Stimulated activated effector memory CD8-positive, alpha-beta T cell treated with anti-CD3 and anti-CD28 coated beads, Interleukin-12 subunit alpha, Interleukin-12 subunit beta, amount 100 ng/mL, for 72 hours (primary cell): ENCODE results near the gene PIEZO2.

ENCODE experiments used
- ATAC-seq: fragments of 150-1000 bp; cut with Tn5 transposase; 2 replicates; pipeline ENCODE4 v1.10.0; 2021
- DNase-seq, 2 donors: peaks; one replicate each; pipeline ENCODE4 v3.0.0; 2021 to 2022; ENCODE audit warnings: low spot score in 2 of 2
- H3K27ac Mint-ChIP-seq: one replicate; pipeline ENCODE4 v1.8.0; 2022; ENCODE audit warnings: mild to moderate bottlenecking, mixed read lengths
- H3K36me3 Mint-ChIP-seq: one replicate; pipeline ENCODE4 v1.8.0; 2022; ENCODE audit warnings: mild to moderate bottlenecking, mixed read lengths
- H3K4me1 Mint-ChIP-seq: one replicate; pipeline ENCODE4 v1.8.0; 2022; ENCODE audit warnings: mixed read lengths
- H3K4me3 Mint-ChIP-seq: one replicate; pipeline ENCODE4 v1.8.0; 2022; ENCODE audit warnings: mild to moderate bottlenecking, mixed read lengths
- H3K9me3 Mint-ChIP-seq: one replicate; pipeline ENCODE4 v1.8.0; 2022; ENCODE audit warnings: mixed read lengths

Gene PIEZO2

GRCh38 chr18:10893196-10893595, 256.2 kb downstream of the PIEZO2 start:
- H3K27ac Mint-ChIP-seq = no peak overlapping the region
- no peak for DNase-seq
- no peaks in the 10 kb centered on the region for H3K9me3 Mint-ChIP-seq
- H3K36me3 Mint-ChIP-seq = no peaks in the 10 kb centered on the region
- ATAC-seq = no peak
- H3K4me1 Mint-ChIP-seq = no peaks in the 10 kb centered on the region
- no peak overlapping the region for H3K4me3 Mint-ChIP-seq

GRCh38 chr18:10892786-10893185, 256.6 kb downstream of the PIEZO2 start:
- H3K4me1 Mint-ChIP-seq = no peaks in the 10 kb centered on the region
- H3K27ac Mint-ChIP-seq = no peak overlapping the region
- no peaks in the 10 kb centered on the region for H3K36me3 Mint-ChIP-seq
- H3K9me3 Mint-ChIP-seq = no peaks in the 10 kb centered on the region
- H3K4me3 Mint-ChIP-seq = no peak overlapping the region
- ATAC-seq = no peak
- DNase-seq = no peak

GRCh38 chr18:10890022-10890421, 259.3 kb downstream of the PIEZO2 start:
- H3K4me1 Mint-ChIP-seq = no peaks in the 10 kb centered on the region
- no peaks in the 10 kb centered on the region for H3K36me3 Mint-ChIP-seq
- H3K27ac Mint-ChIP-seq = no peak overlapping the region
- H3K9me3 Mint-ChIP-seq = peaks cover 3% of the 10 kb centered on the region
- no peak for DNase-seq
- no peak for ATAC-seq
- H3K4me3 Mint-ChIP-seq = no peak overlapping the region

GRCh38 chr18:10878703-10879102, 270.7 kb downstream of the PIEZO2 start:
- no peak overlapping the region for H3K27ac Mint-ChIP-seq
- ATAC-seq = no peak

GRCh38 chr18:10877987-10878386, 271.4 kb downstream of the PIEZO2 start:
- no peaks in the 10 kb centered on the region for H3K36me3 Mint-ChIP-seq
- H3K27ac Mint-ChIP-seq = no peak overlapping the region
- H3K4me1 Mint-ChIP-seq = no peaks in the 10 kb centered on the region
- no peak overlapping the region for H3K4me3 Mint-ChIP-seq
- ATAC-seq (no peak), DNase-seq (no peak)
- peaks cover 3% of the 10 kb centered on the region for H3K9me3 Mint-ChIP-seq

More at GRCh38 chr18:10878703-10879102, 270.7 kb downstream of the PIEZO2 start:
- H3K36me3 Mint-ChIP-seq = no peaks in the 10 kb centered on the region
- H3K9me3 Mint-ChIP-seq = peaks cover 3% of the 10 kb centered on the region
- no peak overlapping the region for H3K4me3 Mint-ChIP-seq
- H3K4me1 Mint-ChIP-seq = no peaks in the 10 kb centered on the region
- no peak for DNase-seq

GRCh38 chr18:10875811-10876210, 273.6 kb downstream of the PIEZO2 start:
- no peaks in the 10 kb centered on the region for H3K36me3 Mint-ChIP-seq
- H3K27ac Mint-ChIP-seq = no peak overlapping the region
- H3K4me1 Mint-ChIP-seq = no peaks in the 10 kb centered on the region
- DNase-seq (no peak), ATAC-seq (no peak)
- H3K9me3 Mint-ChIP-seq = peaks cover 3% of the 10 kb centered on the region
- H3K4me3 Mint-ChIP-seq = no peak overlapping the region

GRCh38 chr18:10872304-10872703, 277.1 kb downstream of the PIEZO2 start:
- H3K27ac Mint-ChIP-seq = no peak overlapping the region
- no peaks in the 10 kb centered on the region for H3K4me1 Mint-ChIP-seq
- ATAC-seq (no peak), DNase-seq (no peak)
- no peak overlapping the region for H3K4me3 Mint-ChIP-seq
- peaks cover 3% of the 10 kb centered on the region for H3K9me3 Mint-ChIP-seq
- no peaks in the 10 kb centered on the region for H3K36me3 Mint-ChIP-seq

- Mint-ChIP-seq H3K36me3 (no peaks in the 10 kb centered on the region), H3K4me3 (no peak overlapping the region), H3K9me3 (peaks cover 10% of the 10 kb centered on the region), H3K4me1 (no peaks in the 10 kb centered on the region), H3K27ac (no peak overlapping the region)
- DNase-seq (no peak), ATAC-seq (no peak)
Measured at GRCh38 chr18:10864722-10865121, 284.6 kb downstream of the PIEZO2 start.

- H3K4me1 Mint-ChIP-seq = no peaks in the 10 kb centered on the region
- H3K4me3 Mint-ChIP-seq = no peak overlapping the region
- H3K9me3 Mint-ChIP-seq = peaks cover 10% of the 10 kb centered on the region
- ATAC-seq (no peak), DNase-seq (no peak)
- no peak overlapping the region for H3K27ac Mint-ChIP-seq
- H3K36me3 Mint-ChIP-seq = no peaks in the 10 kb centered on the region
Measured at GRCh38 chr18:10863026-10863425, 286.3 kb downstream of the PIEZO2 start.

GRCh38 chr18:10860928-10861327, 288.4 kb downstream of the PIEZO2 start:
- ATAC-seq = no peak
- Mint-ChIP-seq H3K36me3 (no peaks in the 10 kb centered on the region), H3K4me3 (no peak overlapping the region), H3K4me1 (no peaks in the 10 kb centered on the region), H3K27ac (no peak overlapping the region), H3K9me3 (peaks cover 10% of the 10 kb centered on the region)
- DNase-seq = no peak

GRCh38 chr18:10860382-10860781, 289.0 kb downstream of the PIEZO2 start:
- no peak for DNase-seq
- Mint-ChIP-seq H3K27ac (no peak overlapping the region), H3K36me3 (no peaks in the 10 kb centered on the region), H3K4me1 (no peaks in the 10 kb centered on the region), H3K4me3 (no peak overlapping the region), H3K9me3 (peaks cover 10% of the 10 kb centered on the region)
- ATAC-seq = no peak

- H3K27ac Mint-ChIP-seq = no peak overlapping the region
- H3K4me3 Mint-ChIP-seq = no peak overlapping the region
- no peaks in the 10 kb centered on the region for H3K36me3 Mint-ChIP-seq
- no peaks in the 10 kb centered on the region for H3K4me1 Mint-ChIP-seq
- H3K9me3 Mint-ChIP-seq = no peaks in the 10 kb centered on the region
- no peak for DNase-seq
- no peak for ATAC-seq
Measured at GRCh38 chr18:10858477-10858876, 290.9 kb downstream of the PIEZO2 start.

GRCh38 chr18:10856132-10856531, 293.2 kb downstream of the PIEZO2 start:
- Mint-ChIP-seq H3K9me3 (no peaks in the 10 kb centered on the region), H3K4me1 (no peaks in the 10 kb centered on the region), H3K27ac (no peak overlapping the region), H3K36me3 (no peaks in the 10 kb centered on the region), H3K4me3 (no peak overlapping the region)
- no peak for DNase-seq
- ATAC-seq = no peak

GRCh38 chr18:10852385-10853303, 296.7 kb downstream of the PIEZO2 start:
- Mint-ChIP-seq H3K27ac (no peak overlapping the region), H3K36me3 (no peaks in the 10 kb centered on the region)

GRCh38 chr18:10851824-10852319, 297.5 kb downstream of the PIEZO2 start:
- H3K4me1 Mint-ChIP-seq = no peaks in the 10 kb centered on the region
- H3K9me3 Mint-ChIP-seq = no peaks in the 10 kb centered on the region
- no peak overlapping the region for H3K4me3 Mint-ChIP-seq
- H3K27ac Mint-ChIP-seq = no peak overlapping the region
- ATAC-seq = no peak
- DNase-seq = no peak
- H3K36me3 Mint-ChIP-seq = no peaks in the 10 kb centered on the region

More at GRCh38 chr18:10852385-10853303, 296.7 kb downstream of the PIEZO2 start:
- no peaks in the 10 kb centered on the region for H3K4me1 Mint-ChIP-seq
- no peak overlapping the region for H3K4me3 Mint-ChIP-seq
- H3K9me3 Mint-ChIP-seq = no peaks in the 10 kb centered on the region
- DNase-seq (no peak), ATAC-seq (no peak)

GRCh38 chr18:10850840-10851239, 298.5 kb downstream of the PIEZO2 start:
- no peak overlapping the region for H3K4me3 Mint-ChIP-seq
- H3K9me3 Mint-ChIP-seq = no peaks in the 10 kb centered on the region
- ATAC-seq (no peak), DNase-seq (no peak)
- H3K36me3 Mint-ChIP-seq = no peaks in the 10 kb centered on the region
- H3K4me1 Mint-ChIP-seq = no peaks in the 10 kb centered on the region
- H3K27ac Mint-ChIP-seq = no peak overlapping the region
